ENCODE data around the gene CEP85. TPM values are rescaled to one million over a fixed set of nuclear protein-coding genes. Genes with fewer than 3 reads are reported as not detected.
A peak's percentile ranks its signal among the peaks of the same experiment; 100 is the strongest.

Gene CEP85
- total RNA-seq, 1 donor from 2014 or later, result 46.6 TPM

GRCh38 chr1:26293911-26294463 lies 60.0 kb downstream of the CEP85 start:
- H3K27ac Mint-ChIP-seq (ENCODE audit: unreplicated experiment), result no peak overlapping the region
- no peaks in the 10 kb centered on the region for H3K27me3 Mint-ChIP-seq (ENCODE audit: low read depth)
- H3K4me1 Mint-ChIP-seq, result peaks cover 31% of the 10 kb centered on the region
- H3K36me3 Mint-ChIP-seq (ENCODE audit: low read depth), result no peaks in the 10 kb centered on the region
- no peak for DNase-seq (ENCODE audit: low read depth, low spot score)
- no peaks in the 10 kb centered on the region for H3K9me3 Mint-ChIP-seq
- no peak for TF ChIP-seq CTCF (conservative IDR thresholded peaks at IDR 0.05)
- H3K4me3 Mint-ChIP-seq, result no peak overlapping the region

GRCh38 chr1:26295194-26296138 lies 61.5 kb downstream of the CEP85 start:
- no peak overlapping the region for H3K4me3 Mint-ChIP-seq
- H3K27ac Mint-ChIP-seq (ENCODE audit: unreplicated experiment), result no peak overlapping the region
- H3K9me3 Mint-ChIP-seq, result no peaks in the 10 kb centered on the region
- no peak for TF ChIP-seq CTCF (conservative IDR thresholded peaks at IDR 0.05)
- peaks cover 18% of the 10 kb centered on the region for H3K4me1 Mint-ChIP-seq
- no peaks in the 10 kb centered on the region for H3K36me3 Mint-ChIP-seq (ENCODE audit: low read depth)
- no peaks in the 10 kb centered on the region for H3K27me3 Mint-ChIP-seq (ENCODE audit: low read depth)
- no peak for DNase-seq (ENCODE audit: low read depth, low spot score)

- Mint-ChIP-seq H3K4me1 (peaks cover 9% of the 10 kb centered on the region), H3K36me3 (ENCODE audit: low read depth) (no peaks in the 10 kb centered on the region), H3K27ac (ENCODE audit: unreplicated experiment) (peak overlapping the region; percentile 88), H3K4me3 (no peak overlapping the region), H3K27me3 (ENCODE audit: low read depth) (no peaks in the 10 kb centered on the region), H3K9me3 (no peaks in the 10 kb centered on the region)
- no peak for DNase-seq (ENCODE audit: low read depth, low spot score)
- no peak for TF ChIP-seq CTCF (conservative IDR thresholded peaks at IDR 0.05)
These were observed 62.5 kb downstream of the CEP85 start for GRCh38 chr1:26296340-26297056.

GRCh38 chr1:26297057-26297790 lies 63.2 kb downstream of the CEP85 start:
- H3K4me3 Mint-ChIP-seq, result no peak overlapping the region
- no peaks in the 10 kb centered on the region for H3K9me3 Mint-ChIP-seq
- H3K27me3 Mint-ChIP-seq (ENCODE audit: low read depth), result no peaks in the 10 kb centered on the region
- peaks cover 5% of the 10 kb centered on the region for H3K4me1 Mint-ChIP-seq
- no peak overlapping the region for H3K27ac Mint-ChIP-seq (ENCODE audit: unreplicated experiment)
- TF ChIP-seq CTCF (conservative IDR thresholded peaks at IDR 0.05), result no peak
- no peak for DNase-seq (ENCODE audit: low read depth, low spot score)
- H3K36me3 Mint-ChIP-seq (ENCODE audit: low read depth), result no peaks in the 10 kb centered on the region

- no peak overlapping the region for H3K27ac Mint-ChIP-seq (ENCODE audit: unreplicated experiment)
- H3K27me3 Mint-ChIP-seq (ENCODE audit: low read depth), result no peaks in the 10 kb centered on the region
- no peaks in the 10 kb centered on the region for H3K36me3 Mint-ChIP-seq (ENCODE audit: low read depth)
- no peaks in the 10 kb centered on the region for H3K9me3 Mint-ChIP-seq
- H3K4me3 Mint-ChIP-seq, result no peak overlapping the region
- DNase-seq (ENCODE audit: low read depth, low spot score), result no peak
- TF ChIP-seq CTCF (conservative IDR thresholded peaks at IDR 0.05), result no peak
- H3K4me1 Mint-ChIP-seq, result peaks cover 5% of the 10 kb centered on the region
These were observed 63.8 kb downstream of the CEP85 start for GRCh38 chr1:26297791-26298124.
